HS-27A (cell line): ENCODE data around the gene CTTNBP2NL.
A peak's percentile ranks its signal among the peaks of the same experiment; 100 is the strongest.
"Not testable (repeated sequence)": the region's sequence is repeated elsewhere in the genome, so short reads cannot be mapped to it uniquely, and the experiment has no call there.

Source experiments
- DNase-seq: peaks from one replicate; pipeline ENCODE4 v3.0.0-alpha.2; 2012; ENCODE audit warnings: low read depth, missing footprints

CTTNBP2NL gene

GRCh38 chr1:112465122-112465521 is 69.1 kb downstream of the CTTNBP2NL start:
- DNase-seq, result peak; percentile 31

DNA sequence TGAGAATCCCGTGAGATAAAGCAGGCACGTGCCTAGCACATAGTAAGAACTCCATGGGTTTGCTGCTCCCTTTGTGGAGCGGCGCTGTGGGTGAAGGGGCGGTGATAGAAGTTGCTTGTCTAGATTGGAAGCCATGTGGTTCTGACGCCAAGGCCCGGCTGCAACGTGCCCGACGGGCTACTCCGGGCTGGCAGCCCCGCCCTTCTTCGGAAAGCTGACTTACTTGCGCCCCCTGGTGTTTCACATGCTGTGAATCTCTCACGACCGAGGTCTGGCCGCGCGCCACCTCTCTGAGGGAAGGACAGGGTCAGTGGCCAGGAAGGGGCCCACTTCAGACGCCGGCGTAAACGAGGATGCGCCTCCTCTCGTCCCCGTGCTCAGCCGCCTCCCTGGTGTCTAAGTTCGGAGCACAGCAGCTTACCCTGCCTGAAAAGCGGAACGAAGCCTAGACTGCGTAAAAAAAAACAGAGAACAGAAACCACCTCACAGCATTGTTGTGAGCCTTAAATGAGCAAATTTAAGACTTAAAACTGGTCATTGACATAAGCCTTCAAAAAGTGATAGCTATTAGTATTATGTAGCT is 70.2 kb downstream of the CTTNBP2NL start:
- peak; percentile 91 for DNase-seq

- not testable (repeated sequence) for DNase-seq
These were observed 74.3 kb downstream of the CTTNBP2NL start for GRCh38 chr1:112470324-112470723.

GRCh38 chr1:112470966-112471365 is 75.0 kb downstream of the CTTNBP2NL start:
- no peak for DNase-seq

- no peak for DNase-seq
These were observed 76.1 kb downstream of the CTTNBP2NL start for GRCh38 chr1:112472142-112472541.

DNA sequence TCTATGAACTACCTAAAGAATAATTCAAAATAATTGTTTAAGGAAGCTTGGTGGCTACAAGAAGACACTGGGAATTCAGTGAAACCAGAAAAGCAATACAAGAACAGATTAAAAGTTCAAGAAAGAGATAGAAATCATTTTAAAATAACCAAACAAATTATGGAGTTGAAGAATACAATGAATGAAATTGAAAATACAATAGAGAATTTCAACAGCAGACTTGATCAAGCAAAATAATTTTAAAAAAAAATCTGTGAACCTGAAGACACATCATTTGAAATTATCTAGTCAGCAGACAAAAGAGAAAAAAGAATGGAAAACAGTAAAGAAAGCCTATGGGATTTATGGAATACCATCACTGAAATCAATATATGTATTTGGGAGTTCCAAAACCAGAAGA is 81.5 kb downstream of the CTTNBP2NL start:
- no peak for DNase-seq

DNA sequence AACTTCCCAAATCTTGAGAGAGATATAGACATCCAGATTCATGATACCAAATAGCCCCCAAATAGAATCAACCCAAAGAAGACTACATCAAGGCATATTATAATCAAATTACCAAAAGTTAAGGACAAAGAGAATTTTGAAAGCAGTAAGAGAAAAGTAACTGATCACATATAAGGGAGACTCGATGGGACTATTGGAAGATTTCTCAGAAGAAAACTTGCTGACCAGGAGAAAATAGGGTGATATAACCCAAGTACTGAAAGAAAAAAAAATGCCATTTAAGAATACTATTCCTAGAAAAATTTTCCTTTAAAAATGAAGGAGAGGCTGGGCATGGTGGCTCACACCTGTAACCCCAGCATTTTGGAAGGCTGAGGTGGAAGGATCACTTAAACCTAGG is 82.3 kb downstream of the CTTNBP2NL start:
- DNase-seq, result no peak

DNA sequence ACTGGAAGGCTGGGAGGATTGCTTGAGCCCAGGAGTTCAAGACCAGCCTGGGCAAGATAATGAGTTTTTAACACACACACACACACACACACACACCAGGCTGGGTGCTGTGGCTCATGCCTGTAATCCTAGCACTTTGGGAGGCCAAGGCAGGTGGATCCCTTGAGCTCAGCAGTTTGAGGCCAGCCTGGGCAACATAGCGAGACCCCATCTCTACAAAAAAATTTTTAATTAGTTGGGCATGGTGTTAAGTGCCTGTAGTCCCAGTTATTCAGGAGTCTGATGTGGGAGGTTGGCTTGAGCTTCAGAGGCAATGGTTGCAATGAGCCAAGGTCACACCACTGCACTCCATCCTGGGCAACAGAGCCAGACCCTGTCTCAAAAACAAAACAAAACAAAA is 90.0 kb downstream of the CTTNBP2NL start:
- DNase-seq, result not testable (repeated sequence)

DNA sequence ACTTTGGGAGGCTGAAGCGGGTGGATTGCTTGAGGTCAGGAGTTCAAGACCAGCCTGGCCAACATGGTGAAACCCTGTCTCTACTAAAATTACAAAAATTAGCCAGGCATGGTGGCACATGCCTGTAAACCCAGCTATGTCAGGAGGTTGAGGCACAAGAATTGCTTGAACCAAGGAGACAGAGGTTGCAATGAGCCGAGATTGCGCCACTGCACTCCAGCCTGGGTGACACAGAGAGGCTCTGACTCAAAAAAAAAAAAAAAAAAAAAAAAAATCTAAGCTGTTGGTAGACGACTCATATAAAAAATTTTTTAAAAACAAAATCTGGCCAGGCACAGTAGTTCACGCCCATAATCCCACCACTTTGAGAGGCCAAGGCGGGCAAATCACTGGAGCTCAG is 91.7 kb downstream of the CTTNBP2NL start:
- not testable (repeated sequence) for DNase-seq

DNA sequence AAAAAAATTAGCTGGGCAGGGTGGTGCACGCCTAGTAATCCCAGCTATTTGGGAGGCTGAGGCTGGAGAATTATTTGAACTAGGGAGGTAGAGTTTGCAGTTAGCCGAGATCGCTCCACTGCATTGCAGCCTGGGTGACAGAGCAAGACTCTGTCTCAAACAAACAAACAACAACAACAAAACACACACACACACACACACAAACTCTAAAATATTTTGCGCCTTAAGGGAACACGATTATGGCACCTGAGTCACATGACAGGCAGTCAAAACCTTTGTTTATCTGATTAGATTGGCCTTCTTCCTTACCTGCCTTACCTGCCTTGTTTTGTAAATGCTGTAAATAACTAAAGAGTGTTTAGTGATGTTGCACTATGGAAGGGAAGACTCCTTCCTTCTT is 92.1 kb downstream of the CTTNBP2NL start:
- no peak for DNase-seq

- DNase-seq, result no peak
These were observed 96.1 kb downstream of the CTTNBP2NL start for GRCh38 chr1:112492076-112492475.

DNA sequence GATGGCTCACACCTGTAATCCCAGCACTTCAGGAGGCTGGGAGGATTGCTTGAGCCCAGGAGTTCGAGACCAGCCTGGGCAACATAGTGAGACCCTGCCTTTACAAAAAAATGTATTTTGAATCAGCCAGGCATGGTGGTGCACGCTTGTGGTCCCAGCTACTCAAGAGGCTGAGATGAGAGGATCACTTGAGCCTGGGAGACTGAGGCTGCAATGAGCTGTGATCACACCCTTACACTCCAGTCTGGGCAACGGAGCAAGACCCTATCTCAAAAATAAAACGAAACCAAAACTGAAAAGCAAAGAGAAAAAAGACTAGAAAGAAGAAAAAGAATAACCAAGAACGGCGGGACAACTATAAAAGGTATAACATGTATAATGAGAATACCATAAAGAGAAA is 97.3 kb downstream of the CTTNBP2NL start:
- no peak for DNase-seq

GRCh38 chr1:112496290-112496689 is 100.3 kb downstream of the CTTNBP2NL start:
- DNase-seq, result no peak

GRCh38 chr1:112501810-112502641 is 106.0 kb downstream of the CTTNBP2NL start:
- peak; percentile 52 for DNase-seq

DNA sequence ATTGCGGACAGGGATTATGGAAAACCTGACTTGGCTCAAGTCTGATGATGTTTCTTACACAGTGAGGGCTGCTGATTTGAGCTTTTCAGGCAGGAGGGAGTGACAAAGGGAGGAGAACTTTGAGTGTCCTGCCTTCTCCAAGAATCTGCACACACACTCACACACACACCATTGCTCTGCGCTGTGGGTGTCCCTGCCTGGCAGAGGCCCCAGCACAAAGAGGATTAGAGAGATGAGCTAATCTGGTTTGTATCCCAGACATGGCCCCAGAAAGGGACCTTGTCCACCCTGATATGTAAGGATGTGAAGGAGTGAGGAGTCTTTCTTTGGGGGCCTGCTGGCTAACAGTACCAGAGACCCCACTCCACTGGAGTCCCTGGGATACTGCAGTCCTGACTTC is 106.8 kb downstream of the CTTNBP2NL start:
- no peak for DNase-seq

DNA sequence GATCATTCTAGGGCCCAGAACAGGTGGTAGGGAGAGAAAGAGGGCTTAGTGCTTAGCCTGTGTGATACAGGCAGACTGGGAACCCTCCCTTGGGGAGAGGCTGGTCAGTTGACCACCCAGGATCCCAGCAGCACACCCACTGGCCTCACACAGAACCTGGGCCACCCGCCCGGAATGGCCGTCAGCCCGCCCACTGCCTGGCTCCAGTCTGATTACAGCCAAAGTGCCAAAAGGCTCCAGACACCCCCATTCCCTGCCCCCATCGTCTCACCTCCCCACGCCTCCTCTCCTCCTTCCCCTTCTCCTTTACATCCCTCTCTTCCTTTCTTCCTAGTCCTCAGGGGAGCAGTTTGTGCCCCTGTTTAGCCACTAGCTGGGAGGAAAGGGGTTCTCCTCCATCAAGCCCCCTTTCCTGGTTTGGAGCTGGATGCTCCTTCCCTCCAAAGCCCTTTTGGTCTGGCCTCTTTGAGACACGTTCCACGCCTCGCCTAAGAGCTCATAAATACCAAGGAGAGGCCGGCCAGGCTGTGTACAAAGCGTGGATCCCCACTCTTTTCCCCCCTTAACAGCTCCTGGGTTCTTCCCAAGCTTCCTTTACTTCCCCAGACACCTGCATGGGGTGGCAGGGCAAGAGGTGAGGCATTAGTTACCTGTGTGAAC is 108.1 kb downstream of the CTTNBP2NL start:
- no peak for DNase-seq

GRCh38 chr1:112504661-112505399 is 108.8 kb downstream of the CTTNBP2NL start:
- DNase-seq, result no peak

DNA sequence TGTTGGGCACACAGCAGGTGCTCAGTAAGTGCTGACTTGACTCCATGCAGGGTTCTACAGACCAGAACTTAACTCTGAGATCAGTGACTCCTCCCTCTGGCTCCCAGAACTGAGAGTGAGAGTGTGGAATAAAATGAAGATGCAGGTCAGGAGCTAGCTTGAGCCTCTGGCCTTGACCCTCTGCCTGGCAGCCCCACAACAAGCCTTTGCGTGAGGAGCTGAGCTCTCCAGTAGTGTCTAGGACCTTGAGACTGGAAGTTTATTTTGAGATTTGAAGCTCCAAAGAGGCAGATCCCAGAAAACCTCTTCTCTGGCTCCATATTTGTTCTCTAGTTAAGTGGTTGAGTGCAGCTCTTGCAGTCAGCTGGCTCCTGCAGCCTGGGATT is 109.4 kb downstream of the CTTNBP2NL start:
- no peak for DNase-seq

DNA sequence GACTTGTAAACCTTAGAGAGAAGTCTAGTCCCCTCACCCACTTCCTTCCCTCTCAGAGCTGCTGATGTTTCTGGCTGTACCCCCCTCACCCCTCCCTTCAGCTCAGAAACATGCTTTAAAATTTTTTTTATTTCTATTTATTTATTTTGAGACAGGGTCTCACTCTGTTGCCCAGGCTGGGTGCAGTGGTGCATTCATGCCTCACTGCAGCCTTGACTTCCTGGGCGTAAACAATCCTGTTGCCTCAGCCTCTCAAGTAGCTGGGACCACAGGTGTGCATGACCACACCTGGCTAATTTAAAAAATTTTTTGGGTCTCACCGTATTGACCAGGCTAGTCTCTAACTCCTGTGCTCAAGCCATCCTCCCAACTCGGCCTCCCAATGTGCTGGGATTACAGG is 109.9 kb downstream of the CTTNBP2NL start:
- no peak for DNase-seq

GRCh38 chr1:112506306-112506705 is 110.3 kb downstream of the CTTNBP2NL start:
- DNase-seq, result no peak

DNA sequence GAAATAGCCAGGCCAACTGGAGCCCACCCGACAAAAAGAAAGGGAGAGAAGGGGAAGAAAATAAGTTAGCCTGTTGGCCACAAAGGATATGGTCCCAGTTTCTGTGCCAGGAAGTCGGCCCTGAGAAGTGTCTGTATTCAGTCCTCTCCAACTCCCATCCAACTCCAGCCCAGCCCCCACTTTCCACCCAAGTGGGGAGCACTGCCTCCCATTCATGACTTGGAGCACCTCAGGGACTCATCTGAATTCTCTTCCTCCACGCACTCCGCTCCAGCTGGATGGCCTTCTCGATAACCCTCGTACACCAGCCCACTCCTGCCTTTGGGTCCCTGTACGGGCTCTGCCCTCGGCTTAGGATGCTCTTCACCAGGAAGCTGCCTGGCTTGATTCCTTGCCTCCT is 110.7 kb downstream of the CTTNBP2NL start:
- DNase-seq, result no peak

DNA sequence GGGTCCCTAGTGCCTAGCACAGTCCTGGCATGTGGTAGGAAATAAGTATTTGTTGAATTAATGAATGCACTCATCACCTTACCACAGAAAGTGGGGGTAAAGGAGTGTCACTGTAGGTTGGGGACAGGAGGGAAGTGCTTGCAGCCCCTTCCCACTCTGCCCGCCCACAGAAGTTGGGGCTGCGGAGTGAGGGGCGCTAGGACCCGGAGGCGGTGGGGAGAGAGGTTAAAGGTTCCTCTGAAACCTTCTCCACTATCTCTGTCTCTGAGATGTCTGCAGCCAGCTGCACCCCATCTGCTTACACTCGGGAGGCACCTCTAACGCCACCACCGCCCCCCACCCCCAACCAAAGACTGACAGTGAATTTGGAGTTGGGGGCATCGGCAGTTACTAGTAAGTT is 111.3 kb downstream of the CTTNBP2NL start:
- DNase-seq, result no peak

DNA sequence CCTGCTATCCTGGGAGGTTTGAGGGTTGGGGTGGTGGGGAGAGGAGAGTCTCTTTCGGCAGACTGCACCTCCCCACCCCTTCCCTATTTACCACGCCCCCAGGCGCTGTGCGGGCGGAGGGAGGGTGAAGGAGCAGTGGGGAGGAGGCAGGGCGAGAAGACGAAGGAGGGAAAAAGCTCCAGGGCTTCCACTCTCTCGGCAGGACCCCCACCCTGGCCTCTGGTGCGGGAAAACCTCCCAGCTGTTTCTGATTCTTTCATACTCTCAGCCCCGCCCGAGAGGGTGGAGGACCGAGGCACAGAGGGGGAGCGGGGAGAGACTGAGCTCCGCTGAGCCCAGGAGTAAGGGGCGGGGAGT is 111.9 kb downstream of the CTTNBP2NL start:
- no peak for DNase-seq
